Esophagus squamous epithelium (tissue), 4 donors: ENCODE data around the gene PRSS23.

Experiments used
- CTCF ChIP-seq, 6 experiments: fragments of 450-650 bp in 4 of 6; fragments of 200-600 bp in 2 of 6; sonication (generic) in 2 of 6; IDR thresholded peaks; one replicate each; pipeline ENCODE4 v1.5.1; 2016 to 2019; ENCODE audit warnings: antibody characterized with exemption in 6 of 6, mild to moderate bottlenecking in 4 of 6, moderate library complexity in 4 of 6
- POLR2A ChIP-seq, 4 donors: fragments of 450-650 bp; IDR thresholded peaks; one replicate each; pipeline ENCODE4 v1.6.1; 2017; ENCODE audit warnings: antibody characterized with exemption in 4 of 4, mild to moderate bottlenecking in 4 of 4, moderate library complexity in 3 of 4

DNA sequence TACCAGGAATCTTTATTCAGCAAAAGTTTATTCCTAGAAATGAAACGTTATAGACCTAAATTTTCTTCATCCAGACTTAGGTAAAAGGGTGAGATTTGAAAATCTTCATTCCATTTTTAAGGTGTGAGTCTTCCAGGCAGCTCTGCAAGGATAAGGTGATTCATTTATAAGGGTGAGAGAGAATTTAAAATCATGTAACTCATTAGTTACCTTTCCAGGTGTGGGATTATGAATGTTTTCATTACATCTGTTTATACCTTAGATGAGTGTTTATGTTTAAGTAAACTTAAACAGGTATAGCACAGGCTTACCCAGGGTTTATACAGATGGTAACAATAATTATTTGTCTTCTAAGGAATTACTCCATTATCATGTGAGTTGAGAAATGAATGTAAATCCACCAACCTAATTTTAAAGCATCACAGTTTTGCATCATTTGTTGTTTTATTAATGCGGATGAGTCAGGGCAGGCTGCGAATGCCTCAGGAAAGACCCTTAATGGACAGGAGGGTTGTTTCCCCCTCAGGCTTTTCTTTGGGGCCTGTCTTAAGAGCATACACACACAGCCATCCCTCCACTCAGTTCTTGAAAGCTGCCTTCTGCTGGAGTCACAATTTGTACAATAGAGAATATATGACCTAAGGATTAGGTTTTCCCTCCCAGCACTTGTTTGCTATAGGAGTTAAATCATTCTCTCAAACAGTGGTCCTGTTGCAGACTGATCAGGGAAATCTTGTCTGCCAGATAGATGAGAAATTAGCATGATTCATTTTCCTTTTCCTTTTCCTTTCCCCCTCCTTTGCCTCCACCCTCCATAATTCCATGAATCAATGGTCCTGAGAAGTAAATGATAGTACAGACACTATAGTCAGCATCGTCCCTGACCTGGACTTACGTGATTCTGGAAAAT lies 3.0 kb downstream of the PRSS23 start:
- no peak for TF ChIP-seq CTCF (IDR thresholded peaks at IDR 0.05)
- TF ChIP-seq POLR2A (IDR thresholded peaks at IDR 0.05): no peak
